Ascending aorta (tissue), 2 donors: ENCODE results near the gene DNAJC11. TPM values are rescaled to one million over a fixed set of nuclear protein-coding genes. Genes with fewer than 3 reads are reported as not detected.

Experiments used
- DNase-seq, 2 donors: peaks; one replicate each; pipeline ENCODE4 v3.0.0-alpha.2; 2019; ENCODE audit warnings: low spot score in 2 of 2
- H3K27ac ChIP-seq, 2 donors: fragments of 200-600 bp; sonication (generic); one replicate each; pipeline ENCODE4 v1.5.1; 2016 to 2017; ENCODE audit warnings: mild to moderate bottlenecking in 1 of 2
- H3K27me3 ChIP-seq: fragments of 200-600 bp; sonication (generic); one replicate; pipeline ENCODE4 v1.5.1; 2017
- H3K36me3 ChIP-seq, 2 donors: fragments of 200-600 bp; sonication (generic); one replicate each; pipeline ENCODE4 v1.5.1; 2016
- H3K4me1 ChIP-seq, 2 donors: fragments of 200-600 bp; sonication (generic); one replicate each; pipeline ENCODE4 v1.5.1; 2016 to 2017; ENCODE audit warnings: mild to moderate bottlenecking in 1 of 2
- H3K4me3 ChIP-seq, 2 donors: fragments of 200-600 bp; sonication (generic); one replicate each; pipeline ENCODE4 v1.5.1; 2016 to 2017; ENCODE audit warnings: mild to moderate bottlenecking in 1 of 2
- H3K9me3 ChIP-seq, 2 donors: fragments of 200-600 bp; sonication (generic); one replicate each; pipeline ENCODE4 v1.5.1; 2016
- CTCF ChIP-seq, 3 experiments: fragments of 200-600 bp in 2 of 3; fragments of 450-650 bp in 1 of 3; sonication (generic) in 2 of 3; IDR thresholded peaks; one replicate each; pipeline ENCODE4 v1.5.1; 2016 to 2019; ENCODE audit warnings: antibody characterized with exemption in 3 of 3, mild to moderate bottlenecking in 1 of 3, moderate library complexity in 1 of 3
- intact Hi-C: fragments of 100-400 bp; cut with DNase I; formaldehyde crosslinking; loops from one replicate; pipeline ENCODE4 v1.15.1; 2023
- total RNA-seq: library from RNA; depleted of rRNA; stranded (reverse); fragments of >200 nt; gene quantifications from one replicate; pipeline ENCODE4 v1.1.0, GENCODE V29; 2016

The DNAJC11 gene
- total RNA-seq, 1 donor from 2014 or later, result 12.9 TPM

GRCh38 chr1:6621429-6622391 lies 79.9 kb downstream of the DNAJC11 start:
- peaks cover 34 to 52% of the 10 kb centered on the region in 2 donors for H3K36me3 ChIP-seq
- no peaks in the 10 kb centered on the region for H3K27me3 ChIP-seq
- H3K4me1 ChIP-seq, result peaks cover 4 to 14% of the 10 kb centered on the region in 2 donors
- intact Hi-C loops, result loop anchor here (10.0 kb wide), 1 partner anchor 83 kb away; the partner anchor contains the start of gene DNAJC11
- no peaks in the 10 kb centered on the region for H3K9me3 ChIP-seq
- TF ChIP-seq CTCF (IDR thresholded peaks at IDR 0.05), result no peak
- DNase-seq, result no peak
- H3K4me3 ChIP-seq, result no peak overlapping the region
- no peak overlapping the region for H3K27ac ChIP-seq

DNA sequence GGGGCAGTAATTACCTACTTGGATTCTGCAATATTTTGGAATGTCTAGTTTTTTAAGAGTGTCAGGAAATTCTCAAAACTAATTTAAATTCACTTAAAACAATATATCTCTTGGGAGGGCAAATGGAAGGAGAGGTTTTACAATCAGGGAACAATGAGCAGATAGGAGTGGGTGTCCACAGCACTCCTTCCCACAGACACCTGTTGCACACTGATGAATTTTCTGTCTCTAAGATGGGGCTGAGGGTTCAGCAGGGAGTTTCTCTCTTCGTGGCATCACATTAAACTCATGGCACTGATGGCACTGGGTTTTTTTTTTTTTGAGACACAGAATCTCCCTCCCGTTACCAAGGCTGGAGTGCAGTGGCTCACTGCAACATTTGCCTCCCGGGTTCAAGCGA lies 82.6 kb downstream of the DNAJC11 start:
- H3K27ac ChIP-seq, result no peak overlapping the region
- H3K4me1 ChIP-seq, result no peaks in the 10 kb centered on the region
- no peaks in the 10 kb centered on the region for H3K27me3 ChIP-seq
- no peaks in the 10 kb centered on the region for H3K9me3 ChIP-seq
- no peak for DNase-seq
- intact Hi-C loops, result no loop called here
- TF ChIP-seq CTCF (IDR thresholded peaks at IDR 0.05), result no peak
- H3K4me3 ChIP-seq, result no peak overlapping the region
- H3K36me3 ChIP-seq, result peaks cover 34 to 52% of the 10 kb centered on the region in 2 donors

GRCh38 chr1:6614929-6615785 lies 86.5 kb downstream of the DNAJC11 start:
- Histone ChIP-seq H3K27ac (peak overlapping the region; percentile 97 to 98), H3K9me3 (no peaks in the 10 kb centered on the region), H3K4me3 (peak overlapping the region; percentile 94 to 100), H3K27me3 (no peaks in the 10 kb centered on the region), H3K4me1 (peaks cover 4 to 18% of the 10 kb centered on the region in 2 donors), H3K36me3 (peaks cover 11 to 16% of the 10 kb centered on the region in 2 donors)
- DNase-seq, result no peak
- intact Hi-C loops, result no loop called here
- no peak for TF ChIP-seq CTCF (IDR thresholded peaks at IDR 0.05)

DNA sequence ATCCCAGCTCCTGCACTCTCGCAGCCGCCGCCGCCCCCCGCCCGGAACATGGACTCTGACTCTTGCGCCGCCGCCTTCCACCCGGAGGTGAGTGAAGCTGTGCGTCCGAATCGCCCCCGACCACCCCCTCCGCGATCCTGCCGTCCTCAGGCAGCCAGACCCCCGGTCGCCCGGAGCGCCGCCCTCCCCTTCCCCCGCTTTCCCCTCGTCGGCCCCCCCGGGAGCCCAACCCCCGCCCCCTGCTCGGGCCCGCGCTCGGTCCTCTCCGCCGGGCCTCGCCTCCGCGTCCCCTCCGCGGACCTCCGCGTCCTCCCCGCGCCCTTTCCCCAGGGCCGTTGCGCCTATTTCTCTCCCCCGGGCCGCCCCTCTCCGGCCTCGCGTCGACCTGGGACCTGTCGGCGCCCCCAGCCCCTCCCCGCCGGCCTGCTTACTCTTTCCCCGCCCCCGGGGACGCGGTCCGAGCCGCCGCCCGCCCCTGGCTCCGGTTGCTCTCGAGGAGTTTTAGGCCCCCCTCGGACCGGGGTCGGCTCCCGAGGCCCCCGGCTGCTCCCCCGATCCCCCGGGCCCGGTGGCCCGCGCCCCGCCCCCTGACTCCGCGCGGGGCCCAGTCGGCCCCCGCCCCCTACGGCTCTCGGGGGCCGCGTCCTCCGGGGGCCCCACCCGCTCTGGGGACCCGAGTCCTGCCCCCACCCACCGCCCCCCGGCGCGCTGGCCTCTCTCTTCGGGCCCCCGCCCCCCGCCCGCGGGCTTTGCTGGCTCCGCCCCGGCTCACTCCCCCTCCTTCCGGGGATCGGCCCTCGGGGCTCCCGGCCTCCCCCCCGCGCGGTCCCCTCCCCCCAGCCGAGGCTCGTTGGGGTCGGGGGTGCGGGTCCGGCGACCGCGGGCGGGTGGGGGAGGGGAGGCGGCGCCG lies 87.3 kb downstream of the DNAJC11 start:
- DNase-seq, result no peak
- H3K4me3 ChIP-seq, result peak overlapping the region; percentile 94 to 100

More for the DNA sequence above, 87.3 kb downstream of the DNAJC11 start:
- TF ChIP-seq CTCF (IDR thresholded peaks at IDR 0.05), result no peak
- intact Hi-C loops, result no loop called here
- Histone ChIP-seq H3K27me3 (no peaks in the 10 kb centered on the region), H3K4me1 (peaks cover 4 to 26% of the 10 kb centered on the region in 2 donors), H3K9me3 (no peaks in the 10 kb centered on the region), H3K36me3 (peaks cover 3 to 8% of the 10 kb centered on the region in 2 donors), H3K27ac (peak overlapping the region; percentile 97 to 98)
